Endometrium (tissue), 2 donors: Measurements from ENCODE around the gene RBM5.

ENCODE experiments used
- FAIRE-seq: peaks from 2 replicates; lab custom pipeline; 2012; peaks lifted over from hg19 to GRCh38; lab: Jason Lieb, UNC
- donor health status: control.
- donor health status: control.

The RBM5 gene

DNA sequence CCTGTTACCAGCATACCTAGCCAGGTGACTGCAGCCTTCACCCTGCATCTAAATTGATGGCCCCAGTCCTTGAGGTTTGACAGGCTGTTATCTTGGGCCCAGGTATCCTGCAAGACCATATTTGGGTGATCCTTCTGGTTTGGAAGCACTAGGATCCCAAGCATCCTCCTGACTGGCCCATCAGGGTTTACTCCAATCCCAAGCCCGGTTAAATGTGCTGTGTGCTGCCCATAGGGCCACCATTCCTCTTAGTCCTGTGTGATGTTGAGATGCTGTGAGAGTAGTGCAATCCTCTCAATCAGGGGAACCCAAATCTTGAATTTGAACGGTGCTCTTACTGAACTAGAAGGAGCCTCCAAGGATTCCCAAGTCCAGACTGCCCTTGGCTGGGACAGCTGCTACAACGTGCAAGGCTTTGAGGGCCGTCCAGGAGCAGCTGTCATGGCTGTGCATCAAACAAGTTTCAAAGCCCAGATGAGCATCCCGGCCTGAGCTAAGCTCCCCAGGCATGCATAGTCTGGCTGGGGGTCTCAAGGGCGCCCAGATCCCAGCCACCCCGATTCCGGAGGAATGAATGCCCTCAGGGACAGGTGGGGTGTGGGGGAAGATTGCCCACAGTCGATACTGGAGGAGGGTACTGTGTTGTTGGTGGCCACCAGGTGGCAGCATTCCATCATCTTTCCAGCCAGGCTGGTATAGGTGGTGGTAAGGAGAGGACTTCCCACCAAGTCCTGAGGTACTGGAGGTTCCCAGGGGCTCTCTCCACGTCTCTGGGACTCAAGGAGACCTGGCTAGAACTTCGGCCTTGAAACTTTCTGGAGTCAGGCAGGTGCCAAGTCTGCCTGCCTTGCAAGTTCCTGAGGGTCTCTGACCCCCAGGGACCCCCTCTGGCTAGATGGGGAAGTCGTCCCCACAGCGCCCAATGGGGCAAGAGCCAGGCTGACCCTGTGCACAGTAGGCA, 32.6 kb downstream of the RBM5 start:
- FAIRE-seq: no peak

DNA sequence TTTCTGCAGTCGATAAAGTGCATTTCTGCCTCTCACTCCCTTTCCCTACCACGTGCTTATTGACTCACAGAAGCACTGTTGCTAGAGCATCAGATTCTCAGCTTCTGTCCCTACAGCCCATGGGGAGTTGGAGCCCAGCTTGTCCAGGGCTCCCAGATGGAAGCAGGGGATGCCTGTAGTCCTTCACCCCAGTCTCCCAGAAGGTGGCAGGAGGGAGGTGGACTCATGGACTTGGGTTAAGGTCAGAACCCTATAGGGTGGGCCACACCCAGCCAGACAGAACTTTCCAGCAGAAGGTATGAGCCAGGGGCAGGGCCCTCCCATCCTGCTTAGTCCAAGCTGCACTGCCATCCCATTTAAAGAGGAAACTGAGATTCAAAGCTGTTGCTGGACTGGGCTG, 33.4 kb downstream of the RBM5 start:
- FAIRE-seq: no peak

DNA sequence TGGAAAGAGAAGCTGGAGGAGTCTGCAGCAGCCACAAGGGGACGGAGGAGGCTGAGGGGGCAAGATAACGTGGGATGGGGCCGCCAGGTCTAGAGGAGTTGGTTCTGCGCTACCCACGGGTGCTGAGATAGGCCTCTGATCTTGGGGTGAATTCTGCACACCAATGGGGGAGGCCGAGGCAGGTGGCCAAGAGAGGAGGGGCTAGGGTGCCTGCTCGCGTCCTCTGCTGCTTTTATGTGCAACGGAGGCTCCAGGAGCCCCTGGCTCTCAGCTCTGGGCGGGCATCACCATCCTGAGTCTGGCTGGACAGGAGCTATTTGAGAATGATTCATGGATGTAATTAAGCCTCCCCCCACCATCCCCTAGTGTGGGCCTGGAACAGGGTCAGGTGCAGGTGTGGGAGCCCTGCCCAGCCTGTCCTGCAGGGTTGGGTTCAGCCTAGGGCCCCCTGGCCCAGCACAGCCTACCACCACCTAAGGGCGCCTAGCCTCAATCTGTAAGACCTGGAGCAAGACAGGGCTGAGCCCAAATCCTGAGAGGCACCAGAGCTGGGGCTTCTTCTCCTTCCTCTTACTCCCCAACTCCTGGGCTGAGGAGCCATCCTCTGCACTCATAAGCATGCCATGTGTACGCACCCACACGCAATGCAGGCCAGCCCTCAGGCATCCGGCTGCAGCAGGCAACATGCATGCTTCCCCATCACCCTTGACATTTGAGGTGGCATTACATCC, 34.1 kb downstream of the RBM5 start:
- no peak for FAIRE-seq

DNA sequence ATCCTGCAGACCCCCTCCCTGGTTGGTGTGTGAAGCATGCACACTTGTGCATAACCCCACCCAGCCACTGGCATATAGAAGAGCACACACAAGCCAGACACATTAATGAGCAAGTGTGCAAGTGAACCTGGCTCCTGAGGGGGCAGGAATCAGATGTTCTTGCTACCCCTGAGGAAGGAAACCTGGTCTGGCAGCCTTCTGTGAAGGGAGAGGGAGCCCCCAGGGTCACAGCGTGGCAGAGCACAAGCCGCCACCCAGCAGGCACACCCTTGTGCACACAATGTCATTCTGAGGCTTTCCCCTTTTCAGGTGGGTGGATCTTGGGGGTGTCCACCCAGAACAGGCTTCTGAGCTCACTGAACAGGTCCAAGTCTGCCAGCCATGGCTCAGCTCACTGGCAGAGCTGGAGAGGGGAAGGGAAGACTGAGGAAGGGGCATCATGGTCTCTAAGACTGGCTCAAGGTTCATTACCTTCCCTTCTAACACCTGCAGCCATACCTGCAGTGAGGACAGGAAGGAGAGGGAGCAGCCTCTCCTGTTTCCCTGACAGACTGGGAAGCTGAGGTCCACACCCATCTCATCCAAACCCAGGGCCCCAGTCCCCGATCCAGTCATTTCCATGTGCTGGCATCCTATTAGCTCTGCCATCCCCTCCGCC, 34.8 kb downstream of the RBM5 start:
- FAIRE-seq: no peak

DNA sequence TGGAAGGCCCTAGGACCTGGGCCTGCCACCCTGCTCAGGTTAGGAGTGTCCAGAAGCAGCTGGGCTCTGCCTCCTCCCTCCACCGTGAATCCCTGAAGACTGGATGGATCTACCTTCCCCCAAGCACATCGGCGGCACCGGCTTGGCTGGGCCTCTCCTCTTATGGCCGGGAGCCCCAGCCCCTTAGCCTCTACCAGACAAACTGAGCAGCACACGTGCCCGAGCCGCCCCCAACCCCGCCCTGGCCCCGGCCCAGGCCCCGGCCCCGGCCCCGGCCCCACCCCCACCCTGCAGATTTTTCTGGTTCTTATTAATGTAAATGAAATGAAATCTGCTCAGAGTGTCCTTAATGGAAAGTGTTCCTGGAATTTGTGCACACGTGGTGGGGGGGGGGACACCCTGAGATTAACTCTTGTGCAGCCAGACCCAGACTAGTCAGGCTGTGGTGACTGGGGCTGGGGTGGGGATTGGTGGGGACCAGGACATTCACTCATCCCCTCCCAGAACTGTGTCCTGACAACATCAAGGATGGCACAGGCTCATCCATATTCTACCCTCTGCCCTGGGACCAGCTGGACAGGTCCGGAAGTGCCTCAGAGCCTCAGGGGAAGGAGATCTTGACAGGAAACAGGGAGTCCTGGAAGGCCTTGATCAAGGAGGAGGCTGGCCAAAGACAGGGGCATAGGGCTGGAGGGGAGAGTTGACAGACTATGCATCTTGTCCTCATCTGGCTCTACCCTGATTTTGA, 35.5 kb downstream of the RBM5 start:
- no peak for FAIRE-seq

DNA sequence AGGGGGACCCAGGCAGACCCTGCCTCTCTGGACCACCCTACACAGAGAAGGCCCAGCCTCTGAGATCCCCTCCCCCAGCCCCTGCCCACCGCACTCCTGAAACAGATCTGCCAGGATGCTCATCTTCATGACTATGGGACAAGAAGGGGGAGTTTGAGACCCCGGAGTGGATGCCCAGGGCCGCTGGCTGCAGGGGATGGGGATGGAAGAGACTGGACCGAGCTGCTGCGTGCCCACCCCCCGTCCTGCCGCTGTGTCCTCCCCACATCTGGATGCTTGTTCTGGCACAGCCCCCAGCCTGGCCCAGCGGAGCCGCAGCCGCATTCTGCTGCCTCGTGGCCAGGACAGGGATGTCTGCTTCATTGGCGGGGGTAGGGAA, 36.1 kb downstream of the RBM5 start:
- FAIRE-seq: no peak

DNA sequence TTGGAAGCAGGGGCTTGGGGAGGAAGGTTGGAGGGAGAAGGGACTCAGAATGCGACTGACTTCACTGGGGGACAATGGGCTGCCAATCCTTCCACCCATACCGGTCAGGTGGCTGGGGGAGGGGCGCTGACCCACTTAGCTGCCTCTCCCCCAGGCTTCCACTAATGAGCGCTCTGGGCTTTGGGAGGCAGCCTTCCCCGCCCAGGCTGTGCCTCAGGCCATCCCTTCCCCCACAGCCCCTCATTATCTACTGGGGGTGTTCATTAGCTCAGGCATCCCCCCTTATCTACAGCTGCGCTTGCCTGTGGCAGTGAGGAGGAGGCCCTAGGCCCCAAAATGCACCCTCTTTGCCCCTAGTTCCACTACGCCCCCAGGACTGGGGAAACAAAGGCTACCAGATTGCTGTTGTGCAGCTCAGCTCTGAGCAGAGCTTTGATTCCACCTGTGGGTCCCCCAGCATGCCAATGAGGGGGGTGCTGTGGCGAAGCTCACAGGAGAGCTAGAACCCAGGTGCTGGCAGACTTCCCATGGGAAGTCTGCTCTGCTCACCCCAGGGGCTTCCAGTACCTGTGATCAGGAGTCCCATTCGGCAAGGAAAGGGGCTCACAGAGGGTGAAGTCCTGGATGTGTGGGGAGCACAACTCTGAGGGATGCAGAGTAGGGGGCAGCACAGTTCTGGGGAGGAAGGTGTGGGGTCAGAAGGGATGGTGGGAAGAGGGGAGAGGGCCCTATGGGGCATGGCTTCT, 37.0 kb downstream of the RBM5 start:
- FAIRE-seq: no peak

DNA sequence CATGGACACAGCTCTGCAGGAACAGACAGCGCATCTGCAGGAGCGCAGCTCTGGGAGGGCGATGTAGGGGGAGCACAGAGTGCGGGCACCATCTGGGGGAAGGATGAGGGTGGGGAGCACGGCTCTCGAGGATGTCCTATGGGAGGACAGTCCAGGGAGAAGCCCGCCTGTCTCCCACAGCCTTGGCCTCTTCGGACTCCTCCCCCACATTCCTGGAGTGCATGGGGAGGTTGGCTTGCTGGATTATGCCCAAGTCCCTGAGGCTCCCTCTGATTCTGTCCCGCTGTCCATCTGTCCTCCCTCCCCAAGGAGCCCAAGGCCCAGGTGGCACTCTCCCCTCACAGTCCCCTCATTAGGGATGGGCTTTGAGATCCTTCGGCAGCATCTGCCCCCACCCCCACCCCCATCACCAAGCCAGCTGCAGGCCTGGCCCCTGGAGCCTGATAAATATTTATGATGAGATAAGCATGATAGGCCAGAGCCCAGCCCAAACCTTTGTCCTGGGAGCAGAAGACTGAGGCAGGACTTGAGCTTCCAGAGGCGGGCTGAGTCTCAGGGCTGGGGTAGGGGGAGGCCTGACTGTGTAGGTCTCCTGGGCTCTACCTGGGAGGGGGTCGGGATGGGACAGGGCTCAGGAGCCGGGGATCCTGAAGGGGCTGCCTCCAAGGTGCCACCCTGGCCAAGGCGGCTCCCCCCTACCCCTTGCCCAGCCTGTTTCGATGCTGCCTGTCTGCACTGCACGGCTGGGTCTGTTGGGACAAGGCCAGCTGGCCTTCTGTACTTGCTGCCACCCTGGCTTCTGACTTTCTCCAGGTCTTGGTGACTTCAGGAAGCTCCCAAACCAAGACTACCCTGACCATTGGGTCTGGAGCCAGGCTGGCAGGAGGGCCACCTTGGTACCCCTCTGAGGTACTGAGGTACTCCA, 37.8 kb downstream of the RBM5 start:
- no peak for FAIRE-seq

DNA sequence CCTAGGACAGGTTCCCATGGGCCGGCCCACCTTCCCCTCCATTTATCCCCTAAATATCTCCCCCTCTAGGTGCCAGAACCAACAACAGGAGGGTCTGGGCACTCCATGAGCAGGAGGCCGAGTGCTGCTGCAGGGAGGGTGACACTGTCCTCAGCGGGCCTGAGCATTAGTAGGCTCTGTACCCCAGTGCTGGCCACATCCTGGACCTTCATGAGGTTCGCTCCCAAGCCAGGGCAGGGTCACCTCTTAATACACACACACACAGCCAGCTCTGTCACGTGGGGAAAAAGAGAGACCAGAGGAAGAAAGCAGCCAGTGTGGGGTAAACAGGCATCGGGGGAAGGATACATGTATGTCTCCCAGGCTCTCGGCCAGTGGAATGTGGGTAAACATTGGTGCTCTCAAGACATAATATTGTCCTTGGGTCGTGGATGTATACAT, 38.6 kb downstream of the RBM5 start:
- FAIRE-seq: no peak

DNA sequence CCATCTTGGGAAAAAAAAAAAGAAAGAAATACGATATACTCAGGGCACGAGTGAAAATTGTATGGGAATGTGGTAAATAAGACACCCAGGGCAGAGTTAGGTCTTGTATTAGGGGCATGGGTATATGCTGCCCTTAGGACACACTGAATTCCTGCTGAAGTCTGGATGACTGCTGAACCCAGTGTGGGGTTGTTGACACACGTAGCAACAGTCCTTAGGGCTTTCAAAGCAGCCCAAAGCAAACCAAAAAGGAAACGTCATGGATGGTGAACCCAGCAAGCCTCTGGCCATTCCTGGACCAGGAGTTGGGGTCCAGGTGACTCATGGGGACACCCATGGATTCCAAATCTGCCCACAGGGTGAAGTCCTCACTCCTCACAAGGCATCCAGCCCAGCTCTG, 39.3 kb downstream of the RBM5 start:
- no peak for FAIRE-seq

DNA sequence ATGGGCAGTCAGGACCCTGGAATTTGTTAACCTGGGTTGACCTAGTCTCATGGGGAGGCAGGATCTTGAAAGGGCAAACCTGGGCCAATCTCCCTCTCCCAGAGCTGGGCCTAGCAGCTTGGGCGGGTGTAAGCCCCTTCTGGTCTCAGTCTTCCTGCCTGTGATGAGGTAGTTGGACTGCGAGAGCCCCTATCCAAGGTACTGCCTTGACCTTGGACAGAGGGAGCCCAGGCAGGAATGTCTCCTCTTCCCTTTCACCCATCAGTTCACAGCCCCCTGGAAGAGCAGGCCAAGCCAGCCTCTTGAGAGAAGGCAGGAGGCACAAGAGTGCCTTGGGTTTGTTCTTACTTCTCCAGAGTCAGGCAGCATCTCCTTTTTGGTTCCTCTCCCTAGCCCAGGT, 41.7 kb downstream of the RBM5 start:
- no peak for FAIRE-seq

DNA sequence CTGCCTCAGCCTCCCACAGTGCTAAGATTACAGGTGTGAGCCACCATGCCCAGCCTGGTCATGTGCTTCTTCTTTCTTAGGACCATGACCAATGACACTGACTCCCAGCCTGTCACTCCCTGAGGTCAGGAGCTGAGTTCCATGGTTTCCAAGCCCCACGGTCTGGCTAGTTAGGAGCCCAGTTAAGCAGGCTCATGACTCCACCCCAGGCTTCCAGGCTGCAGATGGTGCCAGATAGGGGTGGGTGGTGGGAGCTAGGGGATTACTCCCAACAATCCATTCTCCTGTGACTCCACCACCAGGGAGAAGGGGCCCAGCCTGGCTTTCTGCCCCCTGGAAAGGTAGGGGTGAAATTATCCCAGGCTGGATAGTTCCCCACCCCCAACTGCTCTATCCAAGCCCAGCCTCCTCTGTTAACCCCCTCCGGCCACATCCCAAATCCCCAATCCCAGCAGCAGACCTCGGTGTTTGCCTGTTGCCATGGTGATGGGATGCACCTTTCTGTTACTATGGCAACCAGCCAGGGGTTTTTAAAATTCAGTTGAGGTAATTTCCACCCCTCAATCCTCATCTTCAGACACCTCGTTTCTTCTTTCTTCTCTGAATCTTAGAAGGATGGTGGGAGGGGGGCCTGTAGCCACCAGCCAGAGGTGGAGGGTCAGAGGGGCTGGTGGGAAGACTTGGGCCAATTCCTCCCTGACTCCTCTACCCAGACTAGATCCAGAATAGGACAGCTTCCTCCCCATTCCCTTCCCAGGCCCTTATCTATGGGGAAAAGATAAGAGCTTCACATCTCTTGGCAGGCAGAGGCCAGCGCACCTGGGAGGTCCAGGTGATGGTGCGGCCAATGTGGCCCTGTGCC, 43.9 kb downstream of the RBM5 start:
- no peak for FAIRE-seq

DNA sequence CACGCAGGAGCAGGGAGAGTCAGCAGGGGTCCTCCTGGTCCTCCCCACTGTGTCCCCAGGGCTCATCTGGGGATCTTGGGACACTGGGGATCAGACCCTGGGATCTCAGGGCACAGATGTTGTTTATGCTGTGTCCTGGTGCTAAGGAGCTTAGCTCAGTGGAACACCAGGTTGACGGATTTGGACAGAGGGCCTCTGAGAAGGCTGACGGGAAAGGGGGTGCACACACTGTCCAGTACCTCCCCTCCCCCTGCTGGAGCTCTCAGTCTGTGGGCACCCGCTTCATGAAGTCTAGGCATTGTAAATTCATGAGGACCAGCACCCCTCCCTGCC, 44.5 kb downstream of the RBM5 start:
- FAIRE-seq: no peak

DNA sequence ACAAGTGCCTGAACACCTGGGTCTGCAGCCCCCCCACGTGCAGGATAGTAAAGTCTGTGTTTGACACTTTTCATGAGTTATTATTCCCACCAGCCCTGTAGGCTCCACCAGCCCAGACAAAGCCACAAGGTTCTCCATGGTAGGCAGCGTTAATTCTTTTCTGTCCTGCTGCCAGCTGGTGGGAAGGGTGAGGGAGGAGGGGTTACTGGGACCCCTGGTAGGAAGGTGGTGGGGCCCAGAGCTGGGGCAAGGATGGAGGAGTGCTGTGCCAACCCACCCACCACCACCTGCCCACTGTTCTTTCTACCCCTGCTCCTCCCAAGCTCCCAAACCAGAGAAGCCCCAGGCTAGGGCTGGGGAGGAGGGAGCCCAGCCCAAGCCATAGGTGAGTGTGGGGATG, 45.6 kb downstream of the RBM5 start:
- FAIRE-seq: no peak

DNA sequence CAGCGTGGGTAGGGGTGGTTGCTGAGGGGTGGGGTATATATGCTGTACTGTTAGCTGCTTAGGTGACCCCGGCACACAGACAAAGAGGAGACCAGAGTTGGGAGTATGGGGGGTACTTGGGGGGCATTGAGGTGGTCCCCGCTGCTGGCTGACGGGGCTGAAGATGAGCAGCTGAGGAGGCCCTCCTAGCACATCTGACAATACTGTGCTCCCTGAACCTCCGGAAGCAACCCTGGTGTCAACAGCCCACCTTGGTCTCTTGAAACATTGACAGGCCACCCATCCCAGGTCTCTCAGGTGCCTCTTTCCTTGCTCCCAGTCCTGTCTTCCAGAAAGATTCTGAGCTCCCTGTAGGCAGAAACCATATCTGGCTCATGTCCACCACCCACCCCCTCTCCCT, 47.2 kb downstream of the RBM5 start:
- FAIRE-seq: no peak

DNA sequence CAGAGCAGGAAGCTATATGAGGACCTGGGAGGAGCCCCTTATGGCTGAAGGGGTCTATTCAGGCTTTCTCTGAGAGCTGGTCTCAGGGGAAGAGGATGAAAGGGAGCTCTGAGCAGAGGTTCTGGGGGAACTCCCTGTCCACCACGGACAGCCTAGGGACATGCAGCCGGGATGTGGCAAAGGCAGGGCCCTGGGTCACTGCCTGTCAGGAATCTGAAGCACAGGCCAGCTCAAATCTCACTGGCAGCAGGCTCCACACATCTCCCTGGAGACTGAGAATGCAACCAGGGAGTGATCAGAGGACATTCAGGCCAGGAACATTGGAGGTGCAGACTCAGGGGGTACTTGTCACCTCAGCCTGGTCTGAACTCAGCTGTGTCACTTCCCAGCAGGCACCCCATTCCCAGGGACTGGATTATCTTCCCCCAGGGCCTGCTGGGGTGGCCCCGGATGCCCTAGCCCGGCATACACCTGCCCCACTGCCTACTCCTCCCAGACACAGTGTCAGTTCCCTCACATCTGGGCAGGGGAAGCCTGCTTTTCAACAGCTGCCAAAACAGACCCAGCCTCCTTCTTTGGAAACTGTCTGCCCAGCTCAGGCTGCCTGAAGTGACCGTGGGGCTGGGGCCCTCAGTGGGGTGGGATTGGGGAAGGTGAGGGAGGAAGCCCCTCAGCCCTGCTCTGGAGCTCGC, 48.1 kb downstream of the RBM5 start:
- no peak for FAIRE-seq

DNA sequence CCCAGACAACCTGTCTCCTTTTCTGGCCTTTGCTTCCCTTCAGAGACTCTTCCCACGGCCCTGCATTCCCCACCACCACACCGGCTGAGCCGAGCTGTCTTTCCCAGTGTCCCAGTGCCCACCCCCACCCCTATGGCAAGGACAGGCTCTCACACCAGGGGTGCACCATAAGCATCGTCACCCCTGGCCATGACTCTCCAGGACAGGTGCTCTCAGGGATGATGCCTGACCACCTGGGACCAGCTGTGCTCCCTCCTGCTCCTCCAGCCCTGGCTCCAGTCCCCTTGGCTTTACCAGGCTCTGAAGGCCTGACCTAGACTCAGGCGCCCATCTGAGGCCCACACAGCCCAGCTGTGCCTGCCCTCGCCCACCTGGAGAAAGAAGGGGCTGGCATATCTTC, 48.8 kb downstream of the RBM5 start:
- FAIRE-seq: no peak

DNA sequence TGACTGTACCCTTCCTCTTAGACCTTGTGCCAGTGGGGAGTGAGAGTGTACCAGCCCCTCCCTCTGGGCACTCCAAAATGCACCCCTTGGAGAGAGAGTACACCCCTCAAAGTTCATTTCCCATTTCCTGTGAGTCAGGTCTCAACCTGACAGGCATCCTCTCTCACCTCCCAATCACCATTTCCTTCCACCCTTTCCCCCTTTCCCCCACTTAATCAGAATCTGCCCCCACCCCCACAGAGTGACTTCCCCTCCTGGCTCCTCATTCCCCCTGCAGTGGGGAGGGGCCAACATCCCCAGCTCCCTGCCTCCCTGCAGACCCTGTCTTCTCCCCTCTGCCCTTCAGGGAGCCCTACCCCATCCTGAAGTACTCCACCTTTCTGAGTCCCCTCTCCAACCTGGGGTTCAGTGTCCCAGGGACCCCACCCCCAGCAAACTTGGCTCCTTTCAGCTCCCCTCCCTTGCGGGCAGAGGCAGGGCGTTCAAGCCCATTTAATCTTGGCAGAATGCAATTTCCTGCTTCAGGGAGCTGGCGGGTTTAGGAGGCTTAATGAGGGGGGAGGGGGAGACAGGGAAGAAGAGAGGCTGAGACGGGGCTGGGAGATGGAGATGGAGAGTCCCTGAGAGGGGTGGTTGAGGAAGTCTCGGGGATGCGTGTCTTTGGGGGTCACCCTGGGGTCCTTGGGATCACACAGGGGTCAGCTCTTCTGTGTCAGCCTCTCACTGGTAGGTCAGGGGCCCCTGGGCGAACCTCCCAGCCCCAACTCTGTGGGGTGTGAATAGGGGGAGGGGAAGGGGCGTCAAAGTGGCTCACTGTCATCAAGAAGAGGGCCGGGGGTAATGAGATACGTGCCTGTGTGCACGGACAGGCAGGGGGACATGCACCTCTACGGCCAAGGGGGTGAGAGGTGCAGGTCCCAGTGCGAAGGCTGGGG, 49.8 kb downstream of the RBM5 start:
- no peak for FAIRE-seq
